Right ventricle myocardium inferior (tissue), 1 donor: Measurements from ENCODE around the gene CLIC5. TPM values are rescaled to one million over a fixed set of nuclear protein-coding genes. Genes with fewer than 3 reads are reported as not detected.

Experiments used
- ATAC-seq: fragments of 200-7000 bp; cut with Tn5 transposase; one replicate; pipeline ENCODE4 v1.9.1; 2020; ENCODE audit warnings: mild to moderate bottlenecking, moderate library complexity
- DNase-seq: peaks from one replicate; pipeline ENCODE4 v3.0.0; 2021; ENCODE audit errors: missing footprints
- intact Hi-C: fragments of 100-400 bp; cut with DNase I; formaldehyde crosslinking; loops from one replicate; pipeline ENCODE4 v1.11.0; 2022
- total RNA-seq: library from RNA; stranded (reverse); fragmentation: NEBNext Ultra II Directional; extraction: Animal tissue kit (Norgen Biotek cat#: 25700); gene quantifications from one replicate; pipeline ENCODE4 v1.2.1, GENCODE V29; 2021
- donor health status: DM: no; HTN: yes; CAD: no; lungs with severe emphysema.

Gene CLIC5
- total RNA-seq, 1 donor from 2014 or later: 312 TPM

- no peak for DNase-seq
- intact Hi-C loops: no loop called here
- ATAC-seq: no peak
Observed at GRCh38 chr6:45979311-45979710, 36.3 kb downstream of the CLIC5 start.

DNA sequence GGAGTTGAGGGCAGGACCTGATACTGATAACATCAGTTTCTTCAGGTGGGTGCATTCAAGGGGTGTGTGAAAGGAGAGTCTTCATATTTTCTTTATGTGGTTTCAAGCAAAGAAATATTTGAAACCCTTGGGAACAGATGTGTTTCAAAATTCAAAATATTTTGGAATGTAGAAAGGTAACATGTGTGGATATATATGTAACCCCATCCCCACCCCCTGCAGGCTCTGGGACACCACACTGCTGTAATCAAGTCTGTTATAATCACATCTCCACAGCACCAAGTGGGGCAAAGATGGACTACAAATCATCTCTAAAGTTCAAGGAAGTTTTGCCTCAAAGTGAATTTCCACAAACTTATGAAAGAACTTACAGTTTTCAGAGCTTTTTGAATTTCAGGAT lies 41.1 kb downstream of the CLIC5 start:
- no peak for DNase-seq
- ATAC-seq: no peak

GRCh38 chr6:45972795-45973503 lies 42.7 kb downstream of the CLIC5 start:
- DNase-seq: no peak
- ATAC-seq: peak; percentile 32
- intact Hi-C loops: loop anchor here (5.0 kb wide), 1 partner anchor 39 kb away; no protein-coding TSS in a partner anchor

More for the DNA sequence above, 41.1 kb downstream of the CLIC5 start:
- intact Hi-C loops: loop anchor here (5.0 kb wide), 1 partner anchor 38 kb away; no protein-coding TSS in a partner anchor

- DNase-seq (no peak), ATAC-seq (no peak)
- intact Hi-C loops: loop anchor here (5.0 kb wide), 1 partner anchor 41 kb away; no protein-coding TSS in a partner anchor
Observed at GRCh38 chr6:45971287-45971686, 44.4 kb downstream of the CLIC5 start.

DNA sequence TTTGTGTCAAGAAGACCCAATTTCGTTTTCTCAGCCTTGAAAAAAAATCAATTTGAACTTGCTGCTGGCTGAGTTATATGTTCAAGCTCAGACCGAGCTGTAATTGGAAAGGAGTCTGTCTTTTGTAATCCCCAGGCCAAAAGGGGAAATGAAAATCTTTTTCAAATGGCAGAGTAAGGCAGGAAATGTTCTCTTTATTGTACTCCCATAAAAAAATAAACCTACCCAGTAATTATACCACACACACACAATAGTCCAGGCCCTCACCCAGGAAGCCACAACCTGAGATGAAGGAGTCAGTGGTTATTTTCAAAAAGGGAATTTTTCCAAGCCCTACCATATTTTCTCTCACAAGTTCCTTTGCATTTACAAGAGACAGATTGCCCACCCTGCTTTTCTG lies 45.3 kb downstream of the CLIC5 start:
- DNase-seq (no peak), ATAC-seq (no peak)
- intact Hi-C loops: loop anchor here (5.0 kb wide), 1 partner anchor 42 kb away; no protein-coding TSS in a partner anchor

DNA sequence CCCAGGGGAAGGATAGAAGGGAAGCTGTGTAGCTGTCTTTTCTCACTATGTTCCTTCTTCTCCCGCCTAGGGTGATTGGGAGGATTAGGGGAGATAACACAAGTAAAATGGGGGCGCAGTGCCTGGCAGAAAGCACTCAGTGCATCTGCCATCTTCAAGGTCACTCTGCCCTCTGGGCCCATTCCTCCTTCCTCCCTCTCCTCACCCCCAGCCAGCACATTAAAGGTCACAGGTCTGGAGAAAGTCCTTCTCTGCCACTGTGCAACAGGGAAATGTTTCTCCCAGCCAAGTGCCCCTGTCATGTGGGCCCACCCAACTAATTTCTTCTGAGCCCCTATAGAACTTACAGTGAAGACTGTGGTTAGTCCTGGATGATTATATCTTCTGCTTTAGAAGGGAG lies 45.8 kb downstream of the CLIC5 start:
- DNase-seq (no peak), ATAC-seq (no peak)
- intact Hi-C loops: loop anchor here (5.0 kb wide), 1 partner anchor 42 kb away; no protein-coding TSS in a partner anchor

DNA sequence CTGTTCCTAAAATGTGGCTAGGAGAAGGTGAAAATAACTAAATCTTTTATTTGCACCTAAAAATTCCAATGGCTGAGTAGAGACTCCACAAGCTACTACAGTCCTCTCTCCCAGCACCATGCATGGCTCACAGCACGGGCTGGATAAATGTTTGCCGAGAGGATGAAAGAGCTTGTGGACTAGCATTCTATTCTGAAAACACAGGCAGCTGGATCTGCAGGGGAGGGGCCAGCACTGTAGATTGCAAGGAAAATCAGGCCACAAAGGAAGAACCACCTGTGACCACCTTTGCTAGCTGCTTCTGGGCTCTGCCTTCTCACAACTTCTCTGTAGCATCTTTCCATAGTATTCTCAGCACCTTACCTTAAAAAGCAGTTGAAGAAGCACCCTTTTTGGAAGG lies 46.6 kb downstream of the CLIC5 start:
- intact Hi-C loops: no loop called here
- ATAC-seq (no peak), DNase-seq (no peak)

DNA sequence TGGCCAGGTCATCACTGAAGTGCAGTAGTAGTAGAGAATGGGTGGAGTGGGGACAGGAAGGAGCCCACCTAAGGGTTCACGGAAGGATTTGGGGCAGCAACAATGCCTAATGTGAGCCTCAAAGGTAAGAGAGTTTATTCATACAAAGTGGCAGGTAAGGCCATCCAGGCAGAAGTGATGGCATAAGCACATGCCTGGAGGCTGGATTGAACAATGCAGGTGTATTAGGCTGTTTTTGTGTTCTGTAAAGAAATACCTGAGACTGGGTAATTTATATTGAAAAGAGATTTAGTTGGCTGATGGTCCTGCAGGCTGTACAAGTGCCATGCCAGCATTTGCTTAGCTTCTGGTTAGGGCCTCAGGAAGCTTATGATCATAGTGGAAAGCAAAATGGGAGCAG lies 48.3 kb downstream of the CLIC5 start:
- DNase-seq (no peak), ATAC-seq (no peak)
- intact Hi-C loops: no loop called here

GRCh38 chr6:45966797-45967196 lies 48.9 kb downstream of the CLIC5 start:
- ATAC-seq: no peak
- DNase-seq: no peak
- intact Hi-C loops: no loop called here

DNA sequence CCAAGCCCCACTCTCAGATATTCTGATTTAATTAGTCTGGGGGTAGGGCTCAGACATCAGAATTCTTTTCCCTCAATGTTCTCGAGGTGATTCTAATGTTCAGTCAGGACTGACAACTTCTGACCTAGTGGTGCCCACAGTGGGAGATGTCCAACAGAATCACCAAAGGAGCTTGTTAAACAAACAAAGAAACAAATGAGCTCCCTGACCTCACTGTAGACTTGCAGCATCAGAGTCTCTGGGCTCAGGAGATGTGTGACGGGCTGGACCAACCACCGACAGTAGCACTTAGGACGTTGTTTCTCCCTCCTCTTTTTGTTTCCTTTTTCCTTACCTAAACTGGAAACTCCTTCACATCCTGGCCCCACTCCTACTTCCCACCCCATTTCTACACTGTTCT lies 49.3 kb downstream of the CLIC5 start:
- DNase-seq: no peak
- no peak for ATAC-seq
- intact Hi-C loops: no loop called here

DNA sequence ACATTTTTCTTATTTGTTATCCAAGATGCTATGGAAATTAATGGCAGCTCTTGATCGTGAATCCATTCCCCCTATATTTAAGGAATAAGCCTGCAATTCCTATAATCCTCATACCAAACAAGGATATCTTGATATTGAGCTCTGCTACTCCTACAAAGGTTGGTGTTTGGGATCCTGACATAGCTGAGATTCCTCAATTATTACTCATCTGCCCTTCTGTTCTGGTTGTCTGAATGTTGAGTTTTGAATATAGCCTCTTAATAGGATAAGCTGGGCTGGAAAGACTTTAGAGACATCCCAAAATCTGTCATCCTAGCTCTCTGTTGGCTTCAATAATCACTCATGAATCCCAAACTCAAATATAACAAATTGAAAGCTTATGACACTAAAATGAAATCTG lies 49.9 kb downstream of the CLIC5 start:
- DNase-seq (no peak), ATAC-seq (no peak)
- intact Hi-C loops: no loop called here

DNA sequence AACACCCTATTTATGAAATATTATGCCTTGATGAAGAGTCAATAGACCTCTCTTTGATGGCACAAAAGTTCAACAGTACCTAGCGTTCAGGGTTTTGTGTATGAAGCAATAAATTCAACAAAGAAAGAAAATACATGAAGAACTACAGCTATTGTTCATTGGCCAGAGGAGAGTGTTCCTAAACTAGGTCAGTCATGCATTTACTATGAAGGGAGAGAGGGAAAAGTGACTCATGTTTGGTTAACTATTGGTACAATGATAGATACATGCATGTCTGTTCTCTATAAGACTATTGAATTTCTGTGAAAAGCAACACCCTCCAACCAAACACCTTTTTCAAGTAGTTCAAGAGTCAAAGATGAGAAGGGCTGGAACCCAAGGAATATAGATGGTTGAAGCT lies 50.7 kb downstream of the CLIC5 start:
- ATAC-seq (no peak), DNase-seq (no peak)
- intact Hi-C loops: no loop called here

DNA sequence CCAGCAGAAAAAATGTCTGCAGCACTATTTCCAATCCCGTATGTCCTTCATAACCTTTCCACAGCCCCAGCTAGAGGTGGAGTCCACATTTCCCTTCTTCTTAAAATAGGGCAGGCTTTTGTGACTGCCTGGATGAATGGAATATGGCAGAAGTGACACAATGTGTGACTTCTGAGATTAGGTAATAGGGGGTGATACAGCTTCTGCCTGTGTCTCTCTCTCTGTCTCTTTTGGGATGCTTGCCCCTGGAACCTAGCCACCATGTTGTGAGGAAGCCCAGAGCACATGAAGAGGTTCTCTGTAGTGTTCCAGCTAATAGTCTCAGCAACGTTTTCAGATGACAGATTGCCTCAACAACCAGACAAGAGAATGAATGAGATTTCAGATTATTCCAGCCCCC lies 51.4 kb downstream of the CLIC5 start:
- DNase-seq (no peak), ATAC-seq (peak; percentile 4)
- intact Hi-C loops: no loop called here

DNA sequence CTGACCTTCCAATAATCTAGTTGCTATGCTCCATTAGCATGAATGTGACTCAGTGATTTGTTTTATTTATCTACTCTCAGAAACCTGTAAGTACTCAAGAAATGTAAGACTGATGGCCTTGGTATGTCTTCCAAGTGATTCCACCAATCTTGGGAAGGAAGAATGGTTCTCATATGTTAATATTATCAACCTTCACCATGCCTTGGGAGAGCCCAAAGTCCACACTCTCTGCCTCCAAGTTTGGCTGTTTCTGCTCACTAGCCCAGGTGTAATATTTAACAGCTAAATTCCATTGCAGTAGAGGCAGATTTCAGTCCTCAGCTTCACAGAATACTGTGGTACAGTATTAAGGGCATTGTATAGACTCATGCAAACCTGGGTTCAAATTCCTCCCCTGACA lies 51.8 kb downstream of the CLIC5 start:
- DNase-seq: no peak
- ATAC-seq: no peak
- intact Hi-C loops: no loop called here

- ATAC-seq: peak; percentile 18
- intact Hi-C loops: no loop called here
- DNase-seq: no peak
Observed at GRCh38 chr6:45961125-45961524, 54.5 kb downstream of the CLIC5 start.

GRCh38 chr6:45959534-45960145 lies 56.0 kb downstream of the CLIC5 start:
- intact Hi-C loops: no loop called here
- no peak for ATAC-seq
- no peak for DNase-seq

- DNase-seq: no peak
- intact Hi-C loops: no loop called here
- no peak for ATAC-seq
Observed at GRCh38 chr6:45956663-45957062, 59.0 kb downstream of the CLIC5 start.

- no peak for DNase-seq
- intact Hi-C loops: no loop called here
- ATAC-seq: no peak
Observed at GRCh38 chr6:45956176-45956575, 59.5 kb downstream of the CLIC5 start.

DNA sequence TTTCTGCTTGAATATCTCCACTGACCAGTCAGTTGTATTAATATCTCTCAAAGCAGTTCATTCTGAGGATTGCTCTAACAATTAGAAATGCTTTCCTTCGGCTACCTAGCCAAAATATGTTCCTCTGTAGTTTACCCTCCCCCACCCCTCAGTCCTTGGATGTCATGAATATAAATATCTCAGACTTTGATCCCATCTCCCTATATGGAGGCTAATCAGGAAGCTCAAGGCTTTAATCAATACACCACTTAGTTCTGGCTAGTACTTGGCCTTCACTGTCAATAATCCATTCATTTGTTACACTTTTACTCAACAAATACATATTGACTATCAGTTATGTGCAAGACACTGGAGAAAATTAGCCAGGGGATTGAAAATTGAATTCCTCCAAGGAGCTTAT lies 60.1 kb downstream of the CLIC5 start:
- intact Hi-C loops: no loop called here
- no peak for ATAC-seq
- no peak for DNase-seq

DNA sequence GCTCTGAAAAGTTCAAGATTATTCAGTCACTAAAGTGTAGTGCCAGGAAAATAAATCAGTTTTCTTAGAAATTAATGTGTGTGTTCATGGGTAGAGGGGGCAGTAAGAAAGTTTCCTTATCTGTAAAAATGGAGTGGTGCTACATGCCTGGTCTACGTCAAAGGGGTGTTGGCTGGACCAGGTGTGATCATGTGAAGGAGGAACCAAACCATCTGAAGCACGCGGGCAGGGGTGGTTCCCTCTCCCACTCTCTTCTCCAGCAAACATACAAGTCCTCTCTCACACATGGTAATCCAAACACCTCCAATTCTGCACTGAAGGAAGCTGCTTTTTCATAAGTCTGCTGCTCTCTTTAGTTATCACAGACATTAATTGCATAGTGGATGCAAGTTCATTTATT lies 63.1 kb downstream of the CLIC5 start:
- ATAC-seq (no peak), DNase-seq (no peak)
- intact Hi-C loops: no loop called here

GRCh38 chr6:45952168-45952529 lies 63.5 kb downstream of the CLIC5 start:
- DNase-seq (no peak), ATAC-seq (no peak)
- intact Hi-C loops: no loop called here
